ENCODE results near the gene ANKRD63.

Gene ANKRD63

GRCh38 chr15:40255033-40255432 is 27.8 kb downstream of the ANKRD63 start:
- no peak for DNase-seq

- DNase-seq, result no peak
These were observed 28.4 kb downstream of the ANKRD63 start for GRCh38 chr15:40254452-40254851.

- no peak for DNase-seq
These were observed 29.6 kb downstream of the ANKRD63 start for GRCh38 chr15:40253167-40253790.

DNA sequence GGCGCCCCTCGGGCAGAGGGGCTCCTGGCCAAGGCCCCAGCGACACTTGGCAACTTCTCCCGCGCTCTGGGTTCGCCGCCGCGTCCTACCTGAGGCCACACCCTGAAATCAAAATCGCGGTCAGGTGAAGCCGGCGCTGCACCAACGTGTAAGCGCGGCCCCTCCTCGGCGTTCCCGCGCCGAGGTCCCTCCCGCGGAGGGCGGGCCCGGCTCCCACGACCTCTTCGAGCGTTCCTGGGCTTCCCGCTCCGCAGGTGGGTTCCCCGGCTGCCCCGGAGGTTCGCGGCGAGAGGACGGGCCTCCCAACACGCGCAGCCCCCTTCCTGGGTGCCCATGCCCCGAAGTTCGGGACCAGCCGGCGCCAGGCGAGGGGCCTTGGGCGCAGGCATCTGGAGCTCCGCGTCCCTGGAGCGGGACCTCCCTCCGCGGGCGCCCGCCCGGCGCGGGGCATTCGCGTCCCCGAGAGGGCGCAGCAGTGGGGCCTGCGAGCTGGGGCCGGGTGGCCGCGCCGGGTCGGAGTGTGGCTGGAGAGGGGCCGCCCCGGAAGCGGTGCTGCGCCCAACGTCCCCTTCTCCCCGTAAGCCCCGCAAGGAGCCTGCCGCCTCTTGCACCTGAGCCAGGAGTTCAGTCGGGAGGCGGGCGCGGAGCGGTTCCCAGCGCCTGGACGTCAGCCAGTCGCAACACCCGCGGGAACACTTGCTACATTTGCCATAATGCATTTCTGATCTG is 30.3 kb downstream of the ANKRD63 start:
- no peak for DNase-seq

DNA sequence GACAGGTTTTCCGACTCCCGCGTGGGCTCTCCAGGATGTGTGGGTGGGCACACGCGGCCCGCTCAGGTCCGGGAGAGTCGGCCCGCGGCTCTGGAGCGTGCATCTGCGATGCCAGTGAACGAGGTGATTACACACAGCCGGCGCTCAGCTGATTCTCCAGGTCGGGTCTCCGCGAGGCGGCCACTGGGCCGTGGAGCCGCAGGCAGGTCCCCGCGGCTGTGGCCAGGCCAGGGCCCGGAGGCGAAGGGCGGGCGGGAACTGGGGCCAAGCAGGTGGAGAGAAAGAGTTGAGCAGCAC is 30.8 kb downstream of the ANKRD63 start:
- no peak for DNase-seq

DNA sequence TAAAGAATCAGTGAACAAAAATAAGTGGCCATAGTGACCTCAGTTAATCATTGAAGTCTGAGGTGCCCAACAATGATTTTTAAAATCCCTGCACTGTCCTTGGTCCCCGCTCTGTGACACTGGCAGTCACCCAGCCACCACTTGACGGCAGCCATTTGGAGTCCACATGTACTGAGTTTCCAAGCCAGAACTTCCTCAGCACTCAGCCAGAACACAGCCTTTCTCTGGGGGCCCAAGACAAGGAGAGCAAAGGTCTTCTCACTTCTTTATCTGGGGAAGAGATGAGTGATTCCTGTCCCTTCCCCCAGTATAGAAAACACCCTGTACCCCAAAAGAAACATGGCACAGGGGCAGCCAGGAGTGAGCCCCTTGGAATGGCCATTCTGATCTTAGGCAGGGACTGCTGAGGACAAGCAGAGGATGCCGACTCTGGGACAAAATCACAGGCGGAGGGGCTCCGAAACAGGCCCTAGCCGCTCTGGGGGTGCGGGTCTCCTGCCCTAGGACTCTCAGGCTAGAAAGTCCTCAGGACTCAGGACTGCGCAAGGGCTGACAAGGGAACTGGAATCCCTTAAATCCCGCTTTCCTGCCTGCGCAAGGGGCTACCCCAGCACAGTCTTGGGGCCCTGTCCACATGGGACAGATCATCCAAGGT is 31.3 kb downstream of the ANKRD63 start:
- no peak for DNase-seq

GRCh38 chr15:40250771-40251483 is 31.9 kb downstream of the ANKRD63 start:
- DNase-seq, result no peak

DNA sequence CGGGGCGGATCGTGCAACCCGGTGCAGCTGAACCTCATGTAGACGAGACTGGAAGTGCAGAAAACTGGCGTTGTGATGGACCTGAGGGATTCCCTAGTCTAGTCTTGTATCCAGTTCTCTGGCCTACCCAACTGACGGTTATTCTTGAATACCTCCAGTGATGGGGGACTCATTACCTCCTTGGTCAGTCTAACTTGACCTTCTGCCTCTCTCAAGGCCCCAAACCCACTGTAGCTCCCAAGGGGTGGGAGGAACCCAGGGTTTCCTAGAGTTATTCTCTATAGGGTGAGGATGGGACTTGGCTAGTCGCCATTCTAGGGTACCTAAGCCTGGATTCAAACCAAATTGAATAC is 32.6 kb downstream of the ANKRD63 start:
- DNase-seq, result no peak

DNA sequence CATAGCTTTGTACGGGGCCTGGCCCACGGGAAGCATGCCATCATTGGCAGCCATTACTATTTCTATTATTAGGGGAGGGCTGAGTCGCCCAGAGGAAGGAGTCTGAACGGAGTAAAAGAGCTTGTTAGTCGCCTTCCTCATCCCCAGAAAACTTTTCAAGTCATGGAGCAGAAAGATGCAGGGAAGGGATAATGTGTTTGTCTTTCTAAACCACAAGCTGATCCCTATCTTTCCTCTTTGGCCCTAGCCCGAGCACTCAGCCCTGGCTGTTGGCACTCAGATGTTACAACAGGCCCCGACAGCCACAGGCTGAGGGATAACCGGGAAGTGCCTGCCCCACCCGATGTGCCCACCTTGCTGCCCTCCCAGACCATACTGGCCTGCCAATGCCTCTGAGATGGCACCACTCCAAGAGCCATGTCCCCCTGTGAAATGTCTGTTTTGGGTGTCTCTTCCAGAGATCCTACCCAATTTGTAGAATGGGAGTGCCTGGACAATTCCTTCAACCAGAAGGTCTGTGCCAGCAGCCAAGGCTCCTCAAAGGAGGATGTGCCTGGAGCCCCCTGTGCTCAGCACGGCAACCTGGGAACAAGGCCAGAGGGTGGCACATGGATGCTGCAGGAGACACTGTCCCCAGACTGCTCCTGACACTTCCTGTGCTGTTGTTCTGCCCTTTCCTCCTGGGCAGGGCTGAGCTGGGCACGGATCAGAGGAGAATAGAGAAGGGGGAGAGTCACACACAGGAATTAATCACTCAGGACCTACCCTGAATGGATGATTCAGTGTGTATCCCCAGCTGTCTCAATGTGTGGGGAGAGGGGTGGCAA is 33.2 kb downstream of the ANKRD63 start:
- no peak for DNase-seq

- no peak for DNase-seq
These were observed 34.7 kb downstream of the ANKRD63 start for GRCh38 chr15:40248006-40248783.

DNA sequence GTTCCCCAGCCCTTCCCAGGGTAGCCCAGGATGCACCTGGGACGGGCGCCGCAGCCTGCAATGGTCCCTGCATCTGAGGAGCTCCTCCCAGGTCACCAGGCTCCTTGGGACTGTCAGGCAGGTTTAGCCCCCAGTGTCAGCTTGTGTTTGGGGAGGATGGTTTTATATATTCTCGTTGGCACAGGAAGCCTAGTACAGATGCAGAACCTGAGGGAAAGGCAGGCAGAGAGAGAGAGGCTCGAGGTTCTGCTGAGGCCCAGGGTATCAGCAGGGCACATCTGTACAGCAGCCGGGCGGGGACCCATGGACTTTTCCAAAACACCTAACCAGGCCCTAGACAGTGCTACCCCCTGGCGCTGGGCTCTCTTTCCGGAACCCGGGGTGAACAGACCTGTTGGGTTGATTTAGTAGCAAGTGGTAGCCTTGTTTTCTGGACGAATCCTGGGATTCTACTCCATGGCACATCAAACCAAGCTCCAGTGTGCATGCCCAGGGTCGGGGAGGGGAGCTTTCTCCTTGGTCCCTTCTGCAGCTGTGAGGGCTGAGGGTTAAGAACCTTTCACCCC is 35.4 kb downstream of the ANKRD63 start:
- no peak for DNase-seq

- no peak for DNase-seq
These were observed 36.2 kb downstream of the ANKRD63 start for GRCh38 chr15:40246496-40247280.

DNA sequence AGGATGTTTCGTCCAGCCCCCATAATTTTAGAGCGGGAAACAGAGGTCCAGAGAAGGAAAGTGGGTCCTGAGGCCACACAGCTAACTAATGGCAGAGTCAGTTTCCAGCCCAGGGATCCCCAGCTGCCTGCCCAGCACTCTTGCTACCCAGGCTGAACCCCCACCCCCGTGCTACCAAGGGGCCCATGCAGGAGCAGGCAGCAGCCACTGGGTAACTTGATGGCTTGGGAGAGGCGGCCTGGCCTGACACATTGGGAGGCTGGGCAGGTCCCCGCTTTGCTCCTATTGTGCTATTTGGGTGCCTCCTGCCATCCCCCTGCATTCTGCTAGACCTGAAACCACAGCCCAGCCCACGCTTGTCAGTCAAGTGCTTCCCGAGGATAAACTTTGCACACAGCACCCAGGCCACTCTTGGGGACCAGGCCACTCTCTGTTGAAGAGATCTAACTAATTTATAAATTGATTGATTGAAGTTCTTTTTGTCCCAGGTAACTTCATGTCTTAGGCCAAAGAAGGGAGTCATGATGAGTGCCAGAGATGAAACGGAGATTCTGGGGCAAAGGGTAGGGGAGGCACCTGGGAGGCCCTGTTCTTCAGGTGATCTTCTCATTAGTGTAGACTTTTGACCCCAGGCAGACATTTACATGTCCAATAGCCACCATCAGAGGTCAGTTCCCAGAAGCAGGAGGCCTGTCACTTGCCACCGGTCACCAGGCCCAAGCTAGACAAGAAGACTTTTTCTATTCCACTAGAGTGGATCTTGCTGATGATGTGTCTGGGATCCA is 37.0 kb downstream of the ANKRD63 start:
- DNase-seq, result no peak

DNA sequence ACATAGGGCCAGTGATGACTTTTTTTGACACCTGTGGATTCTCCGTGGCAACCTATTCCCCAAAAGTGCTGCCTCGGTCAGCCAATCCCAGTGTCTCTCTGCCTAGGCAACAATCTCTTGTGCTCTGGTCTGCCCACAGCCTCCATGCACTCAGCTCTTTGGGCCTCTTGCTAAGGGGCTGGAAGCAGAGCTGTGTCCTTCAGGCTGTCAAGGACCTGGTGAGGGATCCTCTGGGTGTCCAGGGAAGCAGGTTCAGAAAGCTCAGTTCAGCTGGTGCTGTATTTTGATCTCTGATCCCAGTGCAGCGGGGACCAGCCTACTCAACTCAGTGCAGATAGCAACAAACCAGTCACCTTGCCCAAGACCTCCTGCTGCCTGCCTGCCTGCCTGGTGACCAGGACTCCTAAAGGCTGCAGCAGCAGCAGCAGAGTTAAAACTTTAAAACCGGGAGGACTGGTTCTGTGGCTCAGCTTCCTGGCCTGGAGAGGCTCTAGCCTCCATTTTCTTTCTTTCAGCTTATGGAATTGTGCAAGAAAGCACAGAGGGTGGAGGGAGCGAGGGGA is 37.8 kb downstream of the ANKRD63 start:
- no peak for DNase-seq

DNA sequence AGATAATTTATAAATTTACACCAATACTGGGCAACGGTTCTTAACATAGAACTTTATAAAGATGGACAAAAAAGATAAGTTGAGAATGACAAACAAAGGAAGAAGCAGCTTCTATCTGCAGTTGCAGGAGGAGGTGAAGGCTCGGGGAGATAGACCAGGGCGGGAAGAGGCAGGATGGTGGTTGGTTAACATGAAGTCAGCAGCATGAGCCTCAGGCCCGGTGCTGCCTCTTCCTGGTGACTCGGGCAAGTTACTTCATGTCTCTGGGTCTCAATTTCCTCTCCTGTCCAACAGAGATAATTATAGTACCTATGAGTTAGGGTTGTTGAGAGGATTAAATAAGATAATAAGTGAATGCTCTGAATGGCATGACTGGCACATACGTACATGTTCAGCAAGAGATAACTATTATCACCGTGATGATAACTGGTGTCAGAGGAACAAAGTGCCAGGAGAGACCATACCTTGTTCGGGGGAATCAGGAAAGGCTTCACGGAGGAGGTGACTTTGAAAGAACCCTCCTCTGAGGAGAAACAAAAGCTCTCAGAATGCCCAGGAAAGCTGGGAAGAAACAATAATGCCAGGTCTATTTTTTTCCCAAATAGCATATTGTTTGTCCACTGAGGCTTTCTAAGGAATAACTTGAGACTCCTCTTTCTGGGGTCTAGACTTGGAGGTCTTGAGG is 39.6 kb downstream of the ANKRD63 start:
- no peak for DNase-seq

DNA sequence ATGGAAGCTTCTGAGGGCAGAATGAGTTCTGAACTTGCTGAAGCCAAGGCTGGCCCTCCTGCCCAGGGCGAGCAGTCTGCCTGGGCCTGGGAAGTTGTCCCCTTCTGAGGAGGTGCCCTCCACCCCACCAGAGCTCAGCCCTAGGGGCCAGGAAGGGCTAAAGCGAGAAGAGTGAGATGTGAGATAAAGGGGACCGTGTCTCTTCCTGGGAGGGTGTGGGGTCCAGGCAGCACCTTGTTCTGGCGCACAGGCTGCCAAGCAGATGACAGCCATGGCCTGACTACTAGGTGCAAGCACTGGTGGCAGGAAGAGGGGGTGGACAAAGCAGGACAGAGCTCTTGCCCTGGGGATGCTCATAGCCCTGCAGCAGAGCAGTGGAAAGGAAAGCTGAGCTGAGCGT is 40.3 kb downstream of the ANKRD63 start:
- DNase-seq, result no peak

DNA sequence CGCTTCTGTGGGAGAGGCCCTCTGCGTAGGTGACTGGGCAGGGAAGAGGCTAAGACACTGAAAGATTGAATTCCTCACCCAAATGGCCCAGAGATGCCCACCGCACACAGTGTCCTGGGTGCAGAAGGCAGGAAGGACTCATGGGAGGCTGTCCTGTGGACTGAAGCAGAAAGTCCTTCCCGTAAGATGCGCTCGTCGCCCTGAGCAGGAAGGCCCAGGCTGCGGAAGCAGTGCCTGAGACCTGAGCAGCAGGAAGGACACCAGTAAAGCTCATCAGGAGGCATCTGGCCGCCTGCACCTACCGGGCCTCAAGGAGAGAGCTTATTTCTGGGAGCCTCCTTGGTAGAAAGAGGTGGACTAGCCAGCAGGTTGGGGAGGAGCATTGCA is 40.7 kb downstream of the ANKRD63 start:
- DNase-seq, result no peak

- DNase-seq, result no peak
These were observed 41.3 kb downstream of the ANKRD63 start for GRCh38 chr15:40241269-40242212.
